ENCODE results near the gene SLC25A14.

GRCh38 chrX:130296297-130296678 is 43.4 kb upstream of the SLC25A14 start:
- TF ChIP-seq SPI1 (IDR thresholded peaks at IDR 0.05; ENCODE audit: low read depth, low read length) (no peak), TAF1 (IDR thresholded peaks at IDR 0.05; ENCODE audit: low read depth, low read length) (no peak), POLR2AphosphoS5 (IDR thresholded peaks at IDR 0.05; ENCODE audit: low read depth, low read length) (no peak), POLR2A (IDR thresholded peaks at IDR 0.05; ENCODE audit: low read depth, low read length) (no peak), POU2F2 (IDR thresholded peaks at IDR 0.05; ENCODE audit: low read depth, low read length) (no peak)
